Measurements from ENCODE around the gene TSPAN4. TPM values are rescaled to one million over a fixed set of nuclear protein-coding genes. Genes with fewer than 3 reads are reported as not detected.

Gene TSPAN4
- total and polyA plus RNA-seq, 2 donors (not counting 1 experiment from before 2014, with no cell fraction given), result 102 to 191 TPM

DNA sequence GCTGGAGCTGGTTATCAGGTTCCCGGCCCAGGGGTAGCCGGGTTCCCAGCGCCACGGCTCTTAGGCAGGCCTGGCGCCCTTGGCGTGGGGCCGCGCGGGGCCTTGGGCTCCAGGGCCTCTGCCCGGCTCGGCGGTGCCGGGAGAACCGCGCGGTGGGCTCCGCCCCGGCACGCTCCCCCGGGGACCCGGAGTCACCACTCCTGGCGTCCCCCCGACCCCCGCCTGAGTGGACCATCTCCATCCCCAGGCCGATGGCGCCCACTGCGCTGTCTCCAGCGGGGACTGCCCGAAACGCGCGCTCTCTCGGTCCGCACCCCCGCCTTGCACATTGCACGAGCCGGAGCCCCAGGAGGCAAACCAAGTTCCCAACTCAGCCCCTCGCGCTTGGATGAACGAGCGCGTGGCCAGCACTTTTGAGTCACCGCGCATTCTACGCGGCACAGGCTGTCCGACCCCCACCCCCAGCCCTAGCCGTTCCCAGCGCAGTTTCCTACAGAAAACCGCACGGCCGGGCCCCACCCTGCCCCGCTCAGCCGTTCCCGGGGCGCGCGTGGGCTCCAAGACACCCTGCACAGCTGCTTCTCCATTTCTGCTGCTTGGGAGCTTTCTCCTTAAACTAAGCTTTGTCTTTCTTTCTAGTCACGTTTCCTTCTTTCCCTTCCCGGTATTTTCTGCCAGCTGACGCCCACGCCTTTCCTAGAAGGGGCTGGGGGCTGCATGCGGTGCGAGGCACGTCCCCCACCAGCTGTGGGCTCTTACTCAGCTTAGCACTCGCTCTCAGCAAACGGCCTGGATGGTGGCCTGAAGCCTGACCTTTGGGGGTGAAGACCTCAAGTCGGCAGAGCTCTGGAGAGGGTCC is 68.6 kb downstream of the TSPAN4 start:
- Histone ChIP-seq H3K27me3 (ENCODE audit: control insufficient read depth, insufficient read depth, low read length) (no peaks in the 10 kb centered on the region), H3K79me2 (ENCODE audit: control insufficient read depth, insufficient read depth, low read length) (peaks cover 12% of the 10 kb centered on the region), H3K4me1 (ENCODE audit: control insufficient read depth, extremely low read depth, insufficient read depth, low read length) (peaks cover 6% of the 10 kb centered on the region), H3K9me3 (ENCODE audit: control insufficient read depth, insufficient read depth, low read depth, low read length) (no peaks in the 10 kb centered on the region), H3K36me3 (ENCODE audit: control insufficient read depth, insufficient read depth, low read length) (no peaks in the 10 kb centered on the region), H2AFZ (ENCODE audit: low read length) (peak overlapping the region; percentile 26), H3K4me3 (replicated peaks in 1 of 4; ENCODE audit: control extremely low read depth in 1 of 4, insufficient read depth in 1 of 4, low read depth in 3 of 4, low read length in 4 of 4) (peak overlapping the region; percentile 52 to 87 (median 62)), H3K4me2 (ENCODE audit: extremely low read depth, insufficient read depth, low read length) (peak overlapping the region; percentile 94), H3K9ac (ENCODE audit: insufficient read depth, low read length) (peak overlapping the region; percentile 82), H3K27ac (ENCODE audit: insufficient read depth, low read length) (peak overlapping the region; percentile 78), H4K20me1 (ENCODE audit: control insufficient read depth, extremely low read depth, insufficient read depth, low read length) (no peaks in the 10 kb centered on the region)
- peak; percentile 46 to 83 for DNase-seq (ENCODE audit: low read depth in 2 of 2)
- TF ChIP-seq, protein P1, sequence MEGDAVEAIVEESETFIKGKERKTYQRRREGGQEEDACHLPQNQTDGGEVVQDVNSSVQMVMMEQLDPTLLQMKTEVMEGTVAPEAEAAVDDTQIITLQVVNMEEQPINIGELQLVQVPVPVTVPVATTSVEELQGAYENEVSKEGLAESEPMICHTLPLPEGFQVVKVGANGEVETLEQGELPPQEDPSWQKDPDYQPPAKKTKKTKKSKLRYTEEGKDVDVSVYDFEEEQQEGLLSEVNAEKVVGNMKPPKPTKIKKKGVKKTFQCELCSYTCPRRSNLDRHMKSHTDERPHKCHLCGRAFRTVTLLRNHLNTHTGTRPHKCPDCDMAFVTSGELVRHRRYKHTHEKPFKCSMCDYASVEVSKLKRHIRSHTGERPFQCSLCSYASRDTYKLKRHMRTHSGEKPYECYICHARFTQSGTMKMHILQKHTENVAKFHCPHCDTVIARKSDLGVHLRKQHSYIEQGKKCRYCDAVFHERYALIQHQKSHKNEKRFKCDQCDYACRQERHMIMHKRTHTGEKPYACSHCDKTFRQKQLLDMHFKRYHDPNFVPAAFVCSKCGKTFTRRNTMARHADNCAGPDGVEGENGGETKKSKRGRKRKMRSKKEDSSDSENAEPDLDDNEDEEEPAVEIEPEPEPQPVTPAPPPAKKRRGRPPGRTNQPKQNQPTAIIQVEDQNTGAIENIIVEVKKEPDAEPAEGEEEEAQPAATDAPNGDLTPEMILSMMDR (conservative IDR thresholded peaks at IDR 0.05 in 1 of 2, IDR thresholded peaks at IDR 0.05 in 1 of 2; ENCODE audit: low read depth in 1 of 2, low read length in 2 of 2), result no peak
- TF ChIP-seq EZH2 (IDR thresholded peaks at IDR 0.05; ENCODE audit: low read length, missing control alignments), result no peak

DNA sequence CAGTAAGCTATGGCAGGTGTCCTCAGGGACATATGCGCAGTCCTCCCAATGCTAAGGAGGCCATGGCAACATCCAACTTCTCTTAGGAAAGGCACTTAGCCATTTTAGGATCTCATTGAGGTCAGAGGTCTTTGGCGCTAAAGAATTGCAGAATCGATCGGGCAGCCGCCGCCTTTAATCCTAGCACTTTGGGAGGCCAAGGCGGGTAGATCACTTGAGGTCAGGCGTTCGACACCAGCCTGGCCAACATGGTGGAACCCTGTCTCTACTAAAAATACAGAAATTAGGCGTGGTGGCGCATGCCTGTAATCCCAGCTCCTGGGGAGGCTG is 69.2 kb downstream of the TSPAN4 start:
- no peak overlapping the region for H2AFZ ChIP-seq (ENCODE audit: low read length)

DNA sequence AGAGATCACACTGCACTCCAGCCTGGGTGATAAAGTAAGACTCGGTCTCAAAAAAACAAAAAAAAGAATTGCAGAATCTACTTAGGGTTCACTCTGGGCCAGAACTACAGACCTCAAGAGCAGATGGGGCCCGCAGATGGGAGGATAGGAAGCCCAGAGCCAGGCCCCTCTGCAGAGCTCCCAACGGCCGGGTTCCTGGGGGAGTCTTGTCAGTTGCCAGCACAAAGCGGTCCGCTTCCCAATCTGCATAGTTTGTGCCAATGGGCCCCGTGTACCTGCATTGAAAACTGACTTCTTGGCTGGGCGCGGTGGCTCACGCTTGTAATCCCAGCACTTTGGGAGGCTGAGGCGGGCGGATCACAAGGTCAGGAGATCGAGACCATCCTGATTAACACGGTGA is 69.6 kb downstream of the TSPAN4 start:
- H3K27ac ChIP-seq (ENCODE audit: insufficient read depth, low read length), result no peak overlapping the region
- no peak overlapping the region for H3K4me3 ChIP-seq (replicated peaks in 1 of 4; ENCODE audit: control extremely low read depth in 1 of 4, insufficient read depth in 1 of 4, low read depth in 3 of 4, low read length in 4 of 4)
- no peak for DNase-seq (ENCODE audit: low read depth in 2 of 2)
- H3K27me3 ChIP-seq (ENCODE audit: control insufficient read depth, insufficient read depth, low read length), result no peaks in the 10 kb centered on the region
- peaks cover 12% of the 10 kb centered on the region for H3K79me2 ChIP-seq (ENCODE audit: control insufficient read depth, insufficient read depth, low read length)
- no peaks in the 10 kb centered on the region for H4K20me1 ChIP-seq (ENCODE audit: control insufficient read depth, extremely low read depth, insufficient read depth, low read length)
- peaks cover 6% of the 10 kb centered on the region for H3K4me1 ChIP-seq (ENCODE audit: control insufficient read depth, extremely low read depth, insufficient read depth, low read length)
- no peaks in the 10 kb centered on the region for H3K36me3 ChIP-seq (ENCODE audit: control insufficient read depth, insufficient read depth, low read length)
- H3K4me2 ChIP-seq (ENCODE audit: extremely low read depth, insufficient read depth, low read length), result no peak overlapping the region
- TF ChIP-seq, protein P1 (conservative IDR thresholded peaks at IDR 0.05 in 1 of 2, IDR thresholded peaks at IDR 0.05 in 1 of 2; ENCODE audit: low read depth in 1 of 2, low read length in 2 of 2), result no peak
- TF ChIP-seq EZH2 (IDR thresholded peaks at IDR 0.05; ENCODE audit: low read length, missing control alignments), result no peak
- no peaks in the 10 kb centered on the region for H3K9me3 ChIP-seq (ENCODE audit: control insufficient read depth, insufficient read depth, low read depth, low read length)
- no peak overlapping the region for H3K9ac ChIP-seq (ENCODE audit: insufficient read depth, low read length)
- no peak overlapping the region for H2AFZ ChIP-seq (ENCODE audit: low read length)

More for the DNA sequence above, 69.2 kb downstream of the TSPAN4 start:
- Histone ChIP-seq H3K36me3 (ENCODE audit: control insufficient read depth, insufficient read depth, low read length) (no peaks in the 10 kb centered on the region), H3K27me3 (ENCODE audit: control insufficient read depth, insufficient read depth, low read length) (no peaks in the 10 kb centered on the region), H3K27ac (ENCODE audit: insufficient read depth, low read length) (peak overlapping the region; percentile 78), H4K20me1 (ENCODE audit: control insufficient read depth, extremely low read depth, insufficient read depth, low read length) (no peaks in the 10 kb centered on the region), H3K9me3 (ENCODE audit: control insufficient read depth, insufficient read depth, low read depth, low read length) (no peaks in the 10 kb centered on the region), H3K4me1 (ENCODE audit: control insufficient read depth, extremely low read depth, insufficient read depth, low read length) (peaks cover 6% of the 10 kb centered on the region), H3K9ac (ENCODE audit: insufficient read depth, low read length) (no peak overlapping the region), H3K4me2 (ENCODE audit: extremely low read depth, insufficient read depth, low read length) (peak overlapping the region; percentile 94), H3K79me2 (ENCODE audit: control insufficient read depth, insufficient read depth, low read length) (peaks cover 12% of the 10 kb centered on the region), H3K4me3 (replicated peaks in 1 of 4; ENCODE audit: control extremely low read depth in 1 of 4, insufficient read depth in 1 of 4, low read depth in 3 of 4, low read length in 4 of 4) (peak overlapping the region in 2 of 4 experiments; percentile 52 to 87)
- no peak for DNase-seq (ENCODE audit: low read depth in 2 of 2)
- TF ChIP-seq, protein P1 (conservative IDR thresholded peaks at IDR 0.05 in 1 of 2, IDR thresholded peaks at IDR 0.05 in 1 of 2; ENCODE audit: low read depth in 1 of 2, low read length in 2 of 2), result no peak
- no peak for TF ChIP-seq EZH2 (IDR thresholded peaks at IDR 0.05; ENCODE audit: low read length, missing control alignments)

Data from fibroblast of lung (primary cell).